GM18502 (cell line): ENCODE measurements around the gene SND1.

ENCODE experiments used
- ATAC-seq: cut with Tn5 transposase; IDR thresholded peaks from one replicate; pipeline ENCODE4 v1.9.1; 2021; ENCODE audit warnings: mild to moderate bottlenecking; ENCODE audit not compliant: unreplicated experiment, poor library complexity

SND1 gene

DNA sequence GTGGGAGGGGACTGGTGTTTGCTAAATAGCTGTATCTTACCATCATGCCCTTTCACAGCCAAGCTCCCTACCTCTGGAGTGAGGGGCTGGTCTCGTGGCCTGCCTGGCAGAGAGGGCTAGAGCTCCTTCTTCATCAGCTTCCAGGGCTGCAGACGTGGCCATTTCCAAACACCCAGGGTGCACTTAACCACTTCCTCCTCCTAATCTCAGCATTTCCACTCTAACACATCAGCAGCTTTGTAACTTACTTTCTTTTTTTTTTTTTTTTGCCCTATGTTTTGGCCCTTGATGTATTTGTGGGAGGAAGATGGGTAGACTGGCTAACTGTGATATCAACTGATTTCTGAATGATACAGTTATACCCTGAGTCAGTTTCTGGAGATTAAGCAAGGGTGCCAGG lies 351.8 kb downstream of the SND1 start:
- ATAC-seq, result no peak

DNA sequence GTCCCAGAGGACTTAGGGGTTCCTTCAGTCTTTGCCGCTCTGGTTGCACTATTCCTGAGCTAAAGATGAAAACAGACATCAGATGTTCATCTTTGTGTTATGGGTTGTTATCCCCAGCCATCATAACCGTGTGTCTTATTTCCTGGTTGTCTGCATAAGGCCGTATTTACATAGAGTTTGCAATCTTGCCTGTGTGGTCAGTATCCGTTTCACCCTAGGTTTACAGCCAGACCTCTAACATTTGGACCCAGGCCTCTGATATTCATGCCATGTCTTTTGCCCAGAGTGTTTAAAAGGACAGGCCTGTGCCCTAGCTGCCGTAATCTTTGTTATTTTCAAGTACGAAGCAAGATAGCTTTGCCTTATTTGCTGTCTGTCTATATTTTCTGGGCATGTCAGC lies 352.6 kb downstream of the SND1 start:
- ATAC-seq, result no peak

DNA sequence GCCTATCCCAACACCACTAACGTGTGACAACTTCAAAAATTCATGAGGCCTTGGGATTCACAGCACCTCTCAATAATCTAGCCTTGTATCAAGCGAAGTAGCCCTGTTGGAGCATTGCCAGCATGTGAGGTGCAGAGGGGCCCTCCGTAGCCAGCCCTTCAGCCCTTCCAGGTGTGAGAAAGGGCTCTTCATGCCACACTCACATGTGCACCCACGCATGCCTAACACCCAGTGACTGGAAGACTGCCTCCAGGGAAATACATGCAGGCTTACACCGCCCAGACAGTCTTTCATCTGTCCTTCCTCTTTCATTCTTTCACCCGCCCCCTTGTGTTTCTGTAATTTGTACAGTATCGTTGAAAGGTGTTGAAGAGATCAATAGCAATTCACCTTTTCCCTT lies 353.1 kb downstream of the SND1 start:
- no peak for ATAC-seq

DNA sequence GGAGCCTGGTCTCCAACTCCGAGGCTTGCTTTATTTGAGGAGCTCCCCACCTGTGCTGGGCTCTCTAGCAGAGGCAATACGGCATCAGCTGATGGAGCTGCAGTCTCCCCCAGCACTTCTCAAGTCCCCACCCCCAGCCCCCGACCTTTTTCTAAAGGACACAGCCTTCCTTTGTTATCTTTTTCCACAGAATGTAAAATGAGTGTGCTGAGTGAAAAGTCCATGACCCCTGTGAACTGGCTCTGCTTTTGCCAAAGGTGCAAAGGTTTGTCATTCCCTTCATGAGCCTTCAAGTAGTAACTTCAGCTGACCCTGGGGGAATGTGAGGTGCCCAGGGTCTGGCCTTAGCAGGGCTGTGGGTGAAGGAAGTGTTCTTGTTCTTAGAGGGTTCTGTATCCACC lies 353.8 kb downstream of the SND1 start:
- ATAC-seq, result no peak

DNA sequence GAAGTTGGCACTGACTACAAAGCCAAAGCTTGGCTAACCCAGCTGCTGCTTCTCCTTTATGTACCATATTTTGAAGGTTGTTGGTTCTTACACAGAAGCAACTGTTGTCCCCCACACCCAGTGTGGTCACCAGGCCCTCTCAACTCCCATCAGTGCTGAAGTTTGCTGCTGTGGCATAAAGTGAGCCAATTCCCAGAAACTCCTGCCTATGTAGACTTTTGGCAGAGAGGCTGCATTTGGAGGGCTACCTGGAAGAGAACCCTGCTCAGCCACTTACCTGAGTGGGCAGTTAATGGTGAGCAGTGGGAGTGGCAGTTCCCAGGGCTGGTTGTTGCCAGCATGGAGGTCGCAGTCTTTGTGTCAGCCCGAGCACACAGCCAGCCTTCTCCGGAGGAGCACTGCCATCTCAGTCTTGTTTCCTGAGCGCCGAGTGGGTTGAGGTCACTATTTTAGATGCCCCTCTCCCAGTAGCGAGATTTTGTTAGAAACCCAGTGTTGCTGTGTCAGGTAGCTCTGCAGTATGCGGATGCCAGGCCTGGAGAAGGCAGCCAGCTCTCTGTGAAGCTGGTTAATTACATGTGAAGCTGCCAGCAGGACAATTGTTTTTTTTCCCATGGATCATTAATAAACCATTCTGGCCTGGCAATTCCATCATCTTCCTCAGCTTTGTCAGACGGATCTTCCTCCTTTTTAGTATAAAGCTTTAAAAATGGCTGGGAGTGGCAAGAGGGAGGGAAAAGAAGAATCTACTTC lies 354.7 kb downstream of the SND1 start:
- no peak for ATAC-seq

DNA sequence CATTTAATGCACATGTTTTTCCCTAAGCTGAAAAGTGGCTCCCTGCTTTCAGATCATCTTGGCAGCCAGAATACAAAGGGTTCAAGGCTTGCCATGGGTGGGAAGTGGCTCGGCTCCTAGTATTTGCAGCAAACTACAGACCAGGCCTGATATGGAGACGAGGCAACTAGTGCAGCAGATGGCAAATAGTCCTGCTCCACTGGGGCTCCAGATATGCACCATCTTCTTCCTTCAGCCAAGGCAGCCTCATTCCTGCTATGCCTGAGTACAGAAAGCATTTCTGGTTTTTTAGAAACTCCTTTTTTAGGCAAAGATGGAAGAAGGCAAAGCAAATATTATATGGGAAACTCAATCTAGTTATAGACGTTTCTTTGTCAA lies 355.3 kb downstream of the SND1 start:
- ATAC-seq, result no peak

DNA sequence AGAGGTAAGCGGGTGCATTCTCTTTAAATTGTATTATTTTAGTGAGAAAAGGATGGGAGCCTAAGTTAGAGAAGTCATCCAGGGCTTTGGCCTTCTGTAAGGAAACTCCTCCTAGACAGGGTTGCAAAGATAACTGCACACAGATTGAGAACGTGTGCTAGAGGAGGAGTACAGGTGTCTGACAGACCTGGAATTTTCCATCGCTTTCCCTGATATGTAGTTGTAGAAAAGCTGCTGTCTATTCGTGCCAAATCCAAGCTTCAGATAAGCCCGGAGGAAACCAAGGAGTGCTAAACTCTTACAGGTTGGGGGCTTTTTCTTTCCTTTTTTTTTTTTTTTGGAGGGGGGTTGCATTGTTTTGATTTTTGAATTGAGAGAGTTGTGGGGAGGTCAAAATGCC lies 356.1 kb downstream of the SND1 start:
- no peak for ATAC-seq

DNA sequence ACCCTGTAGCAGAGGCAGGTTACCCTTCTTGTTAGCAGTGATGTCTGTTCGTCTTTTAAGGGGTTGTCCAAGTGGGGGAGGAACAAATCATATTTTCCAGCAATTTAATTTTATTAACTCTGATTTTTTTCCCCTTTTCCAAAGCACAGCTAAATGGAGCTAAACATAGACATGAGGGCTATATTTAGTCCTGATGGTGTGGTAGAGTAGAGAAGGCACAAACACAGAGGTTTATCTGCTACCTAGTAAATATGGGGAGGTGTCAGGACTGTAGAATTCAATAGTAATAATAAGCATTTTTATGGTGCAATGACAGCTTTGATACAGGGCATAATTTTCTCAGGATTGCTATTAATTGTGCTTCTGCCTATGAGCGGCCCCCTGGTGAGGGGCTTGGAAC lies 356.8 kb downstream of the SND1 start:
- ATAC-seq, result no peak

DNA sequence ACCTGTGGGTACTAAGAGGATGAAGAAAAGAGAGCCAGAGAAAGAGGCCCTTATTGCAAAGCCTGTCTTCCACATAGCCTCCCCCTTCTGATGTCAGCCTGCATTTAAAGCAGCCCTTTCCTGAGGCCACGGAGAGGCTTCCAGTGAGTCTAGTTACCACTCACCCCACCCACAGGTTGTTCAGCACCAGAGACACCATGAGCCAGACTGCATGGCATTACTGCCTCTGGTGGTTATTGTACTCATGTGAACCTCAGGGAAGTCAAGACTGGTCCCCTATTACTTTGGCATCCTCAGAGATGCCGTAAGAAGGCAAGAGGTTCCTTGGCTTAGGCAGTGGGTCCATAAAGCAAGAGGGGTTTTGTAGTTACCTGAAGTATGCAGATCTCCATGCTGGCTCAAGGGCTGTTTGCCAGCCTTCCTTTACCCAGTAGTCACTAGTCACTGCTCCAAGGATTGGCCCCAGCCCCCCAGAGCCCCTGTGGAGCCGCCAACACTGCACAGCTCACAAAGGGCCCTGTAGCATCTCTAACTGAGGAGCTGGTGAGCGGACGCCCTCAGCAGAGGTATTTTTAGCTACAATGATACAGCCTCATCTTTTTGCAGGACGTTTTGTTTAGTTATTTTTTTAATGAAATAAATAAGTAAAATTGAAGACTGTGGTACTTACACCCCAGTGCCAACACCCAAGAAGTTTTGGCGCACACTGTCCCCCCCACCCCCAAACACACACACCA lies 358.6 kb downstream of the SND1 start:
- ATAC-seq, result no peak

DNA sequence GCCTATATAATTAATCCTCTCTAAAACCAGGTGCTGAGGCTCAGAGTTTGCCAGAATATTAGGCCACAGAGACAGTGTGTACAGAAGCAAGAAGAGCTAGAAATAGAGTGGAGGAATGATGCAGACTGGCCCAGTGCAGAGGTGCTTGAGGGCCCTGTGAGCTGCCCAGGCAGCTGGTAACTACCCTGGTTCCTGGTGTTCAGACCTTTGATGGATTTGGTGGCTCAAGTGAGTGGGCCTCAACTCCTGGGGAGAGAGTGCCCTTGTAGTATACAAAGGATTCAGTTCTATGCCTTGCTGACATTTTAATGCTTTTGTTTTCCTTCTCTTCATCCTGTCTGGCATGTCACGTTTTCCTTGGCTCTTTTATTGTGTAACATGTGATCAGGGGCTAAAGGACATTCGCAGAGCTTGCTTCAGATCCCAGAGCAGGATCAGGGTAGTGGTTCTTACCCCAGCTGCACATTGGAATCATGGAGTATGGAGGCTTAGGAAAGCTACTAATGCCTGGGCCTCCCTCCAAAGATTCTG lies 359.2 kb downstream of the SND1 start:
- ATAC-seq, result no peak

DNA sequence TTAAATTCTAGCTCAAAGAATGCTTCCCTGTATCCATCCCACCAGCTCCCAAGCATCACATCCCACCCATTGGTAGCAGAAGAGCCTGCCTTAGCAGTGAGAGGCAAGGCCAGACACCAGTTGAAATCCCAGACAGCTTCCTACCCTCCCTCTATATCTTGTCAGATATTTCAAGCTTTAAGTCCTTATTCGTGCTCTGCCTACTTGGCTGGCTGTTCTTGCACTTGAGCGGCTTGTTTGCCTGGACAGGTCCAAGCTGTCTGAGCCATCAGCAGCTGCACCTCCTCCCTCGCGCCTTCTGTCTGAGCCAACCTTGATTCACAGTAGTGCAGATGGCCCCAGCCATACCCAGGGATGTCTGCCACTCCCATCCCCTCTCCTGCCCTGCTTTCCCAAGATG lies 362.8 kb downstream of the SND1 start:
- no peak for ATAC-seq

DNA sequence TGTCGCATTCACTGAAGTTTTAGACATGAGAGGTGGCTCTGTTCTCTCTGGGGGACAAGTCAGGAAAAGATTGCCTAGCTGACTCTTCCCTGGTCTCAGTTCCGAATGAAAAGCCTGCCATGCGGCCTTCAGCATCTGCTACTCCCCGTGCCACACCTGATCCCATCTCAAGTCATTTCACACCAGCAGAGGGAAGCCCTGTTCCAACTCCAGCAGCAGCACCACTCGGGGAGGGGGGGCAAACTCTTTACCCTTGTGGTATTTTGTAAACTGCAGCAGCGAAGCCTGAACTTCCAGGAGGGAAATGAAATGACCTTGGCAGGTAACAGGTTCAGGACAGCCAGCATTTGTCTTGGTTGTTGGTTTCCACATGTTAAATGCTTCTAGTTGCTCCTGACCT lies 365.5 kb downstream of the SND1 start:
- no peak for ATAC-seq

DNA sequence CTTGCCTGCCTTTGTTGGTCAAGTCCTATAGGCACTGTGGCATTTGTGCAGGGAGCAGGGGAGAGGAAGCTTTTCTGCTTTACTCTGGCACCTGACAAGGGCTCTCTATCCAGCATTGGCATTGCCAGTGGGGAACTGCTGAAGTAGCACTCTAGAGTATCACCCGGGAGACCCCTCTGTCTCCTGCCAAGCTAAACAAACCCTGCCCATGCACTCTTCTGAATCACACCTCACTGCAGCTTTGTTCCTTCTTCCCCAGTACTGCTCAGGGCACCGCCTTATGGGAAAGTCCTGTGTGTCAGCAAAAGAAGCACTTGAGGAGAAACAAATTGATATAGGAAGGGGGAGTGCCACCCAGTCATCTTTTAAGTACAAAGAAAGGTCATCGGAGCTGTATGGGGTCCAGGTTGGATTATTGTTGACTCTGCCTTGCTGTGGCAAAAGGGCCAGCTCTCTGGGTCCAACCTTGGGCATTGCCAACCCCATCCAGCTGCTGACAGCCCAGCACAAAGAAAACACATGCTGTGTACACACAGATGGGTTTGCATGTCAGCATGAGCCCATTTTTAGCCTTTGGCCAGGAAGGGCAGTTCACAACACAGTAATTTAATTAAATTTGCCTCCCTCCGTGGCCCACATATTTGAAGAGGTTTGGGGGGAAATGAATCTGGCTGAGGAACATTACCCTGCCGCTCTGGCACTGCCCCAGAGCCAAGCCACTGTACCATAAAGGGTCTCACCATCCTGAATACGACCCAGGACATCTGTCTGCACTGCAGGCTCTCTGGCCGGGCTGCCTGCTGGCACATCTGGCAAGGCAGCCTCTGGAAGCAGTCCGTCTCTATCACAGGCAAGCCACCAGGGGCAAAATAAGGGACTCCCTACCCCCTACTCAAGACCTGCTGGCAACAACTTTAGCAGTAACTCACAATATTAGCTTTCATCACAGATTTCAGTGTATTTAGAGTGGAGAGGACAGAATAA lies 366.2 kb downstream of the SND1 start:
- no peak for ATAC-seq

DNA sequence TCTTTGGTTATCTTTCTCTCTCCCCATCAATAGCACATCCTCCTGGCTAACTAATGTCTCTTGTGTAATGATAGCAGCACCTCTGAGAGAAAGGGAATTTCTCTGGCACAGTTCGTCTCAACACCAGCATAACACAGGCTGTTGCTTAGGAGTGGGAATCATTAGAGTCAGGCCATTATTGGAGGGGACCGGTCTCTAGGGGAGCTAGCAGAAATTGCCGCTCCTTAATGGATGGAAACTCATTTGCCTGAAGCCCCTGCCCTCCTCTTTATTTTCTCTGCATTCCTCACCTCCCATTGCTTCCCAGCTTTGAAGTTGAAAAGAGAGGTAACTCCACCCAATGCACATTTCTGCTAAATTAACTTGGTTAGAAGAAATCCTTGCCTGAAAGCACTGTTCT lies 367.3 kb downstream of the SND1 start:
- ATAC-seq, result no peak

DNA sequence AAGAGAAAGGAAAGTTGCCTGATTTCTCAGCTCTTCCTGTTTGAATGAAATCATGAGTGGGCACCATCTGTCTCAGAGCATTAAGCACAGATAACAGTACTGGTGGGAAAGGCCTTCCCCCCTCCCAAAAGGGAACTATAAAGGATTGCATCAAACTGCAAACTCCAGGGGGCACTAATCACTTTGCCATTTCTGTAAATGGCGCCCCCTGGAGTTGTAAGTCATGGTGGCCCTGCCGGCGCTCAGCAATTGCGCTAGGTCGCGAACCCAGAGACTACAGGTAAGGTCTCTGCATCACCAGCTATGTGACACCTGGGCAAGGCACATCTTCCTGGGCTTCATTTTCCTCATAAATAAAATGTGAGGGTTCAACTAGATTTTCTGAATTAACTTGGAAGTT lies 368.2 kb downstream of the SND1 start:
- ATAC-seq, result no peak

DNA sequence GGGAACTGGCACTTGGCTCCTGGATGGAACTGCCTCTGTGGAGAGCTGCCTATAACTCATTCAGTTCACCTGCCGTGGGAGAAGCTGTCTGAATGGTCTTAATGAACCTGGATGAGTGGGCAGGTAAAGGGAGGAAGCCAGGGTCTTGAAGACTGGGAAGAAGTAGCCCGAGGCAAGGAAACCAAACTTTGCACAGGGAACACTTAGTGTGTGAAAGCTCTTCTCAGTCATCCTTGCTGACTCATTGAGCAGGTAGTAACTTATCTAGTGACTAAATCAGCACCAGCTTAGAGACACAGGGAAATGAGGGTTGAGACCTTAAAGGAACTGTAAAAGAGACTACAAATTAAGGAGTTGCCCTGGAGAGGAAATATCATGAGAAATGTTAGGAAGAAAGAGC lies 369.4 kb downstream of the SND1 start:
- ATAC-seq, result no peak

DNA sequence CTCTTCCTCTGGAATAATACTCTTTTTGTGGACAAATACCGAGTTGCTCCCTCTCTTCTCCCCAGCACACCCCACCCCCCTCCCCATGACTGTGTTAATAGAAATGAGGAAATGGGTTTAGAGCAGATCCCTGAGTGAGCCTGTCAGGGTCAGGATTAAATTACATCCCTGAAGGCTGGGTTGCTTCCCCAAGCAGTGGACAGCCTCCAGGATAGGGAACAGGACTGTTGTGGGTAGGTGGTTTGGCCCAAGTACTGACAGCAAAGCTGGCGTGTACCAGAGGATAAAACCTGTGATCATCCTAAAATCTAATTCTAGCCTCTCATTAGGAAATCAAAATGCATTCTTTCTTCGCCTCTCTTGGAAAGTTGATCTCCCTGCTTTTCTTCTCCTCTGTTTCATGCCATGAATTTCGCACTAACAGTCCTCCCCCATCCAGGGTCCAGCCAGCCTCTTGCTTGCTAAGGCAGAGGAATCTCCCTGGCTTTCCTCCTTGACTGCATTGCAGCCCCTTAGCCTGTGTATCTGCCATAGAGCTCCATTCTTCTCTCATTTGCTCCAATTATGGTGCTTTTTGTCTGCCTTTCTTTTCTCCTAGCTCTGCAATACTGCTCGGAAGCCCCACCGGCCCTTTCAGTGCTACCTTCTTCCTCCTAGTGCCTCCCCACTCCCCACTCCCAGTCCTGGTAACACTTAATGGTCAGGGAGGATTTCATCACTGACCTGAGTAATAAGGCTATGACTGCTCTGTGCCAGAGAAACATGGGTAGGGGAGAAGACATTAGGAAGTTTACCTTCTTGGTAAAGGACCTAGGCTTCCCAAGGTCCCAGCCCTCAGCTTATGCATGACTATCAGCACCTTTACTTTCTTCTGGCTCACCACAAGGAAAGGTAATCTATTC lies 370.9 kb downstream of the SND1 start:
- ATAC-seq, result no peak

DNA sequence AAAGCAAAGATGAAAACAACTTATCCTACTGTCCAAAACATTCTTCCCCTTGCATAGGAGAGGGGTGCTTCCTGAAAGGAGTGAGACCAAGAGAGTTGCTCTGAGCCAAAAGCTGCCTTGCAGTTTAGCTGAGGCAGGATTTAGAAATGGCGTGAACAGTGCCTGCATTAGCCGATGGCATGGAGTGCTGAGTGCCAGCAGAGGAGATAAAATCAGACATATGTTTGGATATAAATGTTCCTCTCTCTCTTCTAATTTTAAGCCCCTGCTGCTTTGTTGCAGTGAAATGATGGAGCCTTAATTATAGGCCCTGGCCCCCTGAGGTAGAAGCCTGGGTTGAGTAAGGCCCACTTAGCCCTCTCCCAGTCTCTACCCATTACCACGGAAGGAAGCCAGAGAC lies 372.2 kb downstream of the SND1 start:
- ATAC-seq, result no peak

DNA sequence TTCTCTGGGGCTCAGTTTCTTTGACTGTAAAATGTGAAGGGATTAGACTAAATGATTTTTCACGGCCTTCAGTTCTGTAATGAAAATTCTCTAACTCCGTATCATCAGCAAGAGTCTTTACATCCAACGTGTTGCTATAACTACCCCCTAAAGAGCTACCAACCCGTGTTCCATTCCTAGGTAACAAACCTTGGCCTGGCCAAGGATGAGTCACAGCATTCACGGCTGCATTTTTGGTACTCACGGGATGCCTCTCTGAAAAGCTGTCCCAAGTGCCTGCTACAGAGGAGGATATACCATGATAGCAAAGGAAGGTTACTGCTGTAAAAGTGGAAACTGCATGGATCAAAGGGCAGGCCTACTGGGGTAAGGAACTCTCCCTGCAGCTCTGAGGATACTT lies 373.4 kb downstream of the SND1 start:
- no peak for ATAC-seq

DNA sequence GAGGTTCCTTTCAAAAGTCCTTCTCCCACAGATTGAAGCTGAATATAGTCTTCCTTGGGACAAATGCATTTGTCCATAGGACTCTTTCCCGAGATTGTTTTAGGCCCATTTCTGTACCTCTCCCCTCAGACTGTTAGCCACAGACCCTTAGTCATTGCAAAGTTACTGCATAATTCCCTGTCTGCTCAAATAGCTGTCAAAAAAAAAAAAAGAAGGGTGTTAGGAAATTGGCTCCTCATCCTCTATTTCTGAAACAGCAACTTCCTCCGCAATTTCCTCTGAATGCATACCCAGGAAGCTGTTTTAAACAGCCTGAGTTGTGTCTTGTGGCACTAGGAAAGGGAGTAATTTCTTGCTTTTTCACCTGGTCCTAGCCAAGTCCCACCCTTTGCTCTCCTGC lies 373.8 kb downstream of the SND1 start:
- no peak for ATAC-seq
